Activated CD4-positive, CD25-positive, alpha-beta regulatory T cell treated with anti-CD3 and anti-CD28 coated beads, Interleukin-2, amount 50 U/mL, for 16 hours (primary cell): ENCODE results near the gene ZNF646.
A peak's percentile ranks its signal among the peaks of the same experiment; 100 is the strongest.

Experiments used
- DNase-seq: peaks from one replicate; pipeline ENCODE4 v3.0.0-alpha.2; 2020; ENCODE audit warnings: low read depth, low spot score

The ZNF646 gene

GRCh38 chr16:31073970-31074813 is at the start of gene ZNF646, which contains the start of gene ZNF668:
Gene ZNF646, plus strand, starts transcription at chr16:31074422. Its CDS starts 1,903 bp downstream, at chr16:31076325.
Gene ZNF668, minus strand, starts transcription at chr16:31074240. Its CDS starts 9,781 bp downstream, at chr16:31064459.
- DNase-seq, result peak; percentile 96

DNA sequence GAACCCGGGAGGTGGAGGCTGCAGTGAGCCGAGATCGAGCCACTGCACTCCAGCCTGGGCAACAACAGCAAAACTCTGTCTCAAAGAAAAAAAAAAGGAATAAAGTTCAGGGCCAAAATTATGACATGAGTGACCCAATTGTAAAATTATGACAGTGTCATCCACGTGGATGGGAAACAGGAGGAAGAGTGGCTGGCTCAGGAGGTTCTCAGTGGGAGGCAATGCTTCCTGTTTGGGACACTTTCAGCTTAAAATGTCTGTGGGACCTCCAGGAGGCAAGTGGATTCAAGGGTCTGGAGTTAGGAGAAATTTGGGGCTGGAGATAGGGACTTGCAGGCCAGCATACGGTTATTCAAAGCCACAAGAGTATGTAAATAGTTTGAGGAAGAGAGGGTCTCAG is 48.9 kb upstream of the ZNF646 start:
- no peak for DNase-seq

DNA sequence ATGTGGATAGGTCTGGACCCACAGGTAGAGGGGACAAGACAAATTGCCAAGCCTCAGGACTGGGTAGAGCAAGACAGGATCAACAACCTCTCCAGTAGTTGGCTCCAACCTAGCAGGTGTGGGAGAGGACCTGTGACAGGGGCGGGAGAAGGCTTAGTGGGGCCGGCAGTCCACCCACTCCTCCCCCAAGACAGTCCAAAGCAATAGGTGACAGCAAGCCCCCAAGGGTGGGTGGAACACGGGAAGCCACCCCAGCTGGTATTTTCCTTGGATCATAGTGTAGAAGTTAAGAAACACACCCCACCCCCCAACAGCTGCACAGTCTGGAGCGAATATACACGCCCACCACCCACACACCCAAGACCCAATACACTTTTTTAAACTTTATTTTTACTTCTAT is 45.0 kb upstream of the ZNF646 start:
- DNase-seq, result no peak

GRCh38 chr16:31031276-31031675 is 42.9 kb upstream of the ZNF646 start:
- no peak for DNase-seq

- DNase-seq, result peak; percentile 98
Measured at GRCh38 chr16:31032736-31033708, 41.2 kb upstream of the ZNF646 start, which contains the start of gene STX4. Gene STX4, plus strand, starts transcription at chr16:31033558. Its CDS starts 248 bp downstream, at chr16:31033806.

DNA sequence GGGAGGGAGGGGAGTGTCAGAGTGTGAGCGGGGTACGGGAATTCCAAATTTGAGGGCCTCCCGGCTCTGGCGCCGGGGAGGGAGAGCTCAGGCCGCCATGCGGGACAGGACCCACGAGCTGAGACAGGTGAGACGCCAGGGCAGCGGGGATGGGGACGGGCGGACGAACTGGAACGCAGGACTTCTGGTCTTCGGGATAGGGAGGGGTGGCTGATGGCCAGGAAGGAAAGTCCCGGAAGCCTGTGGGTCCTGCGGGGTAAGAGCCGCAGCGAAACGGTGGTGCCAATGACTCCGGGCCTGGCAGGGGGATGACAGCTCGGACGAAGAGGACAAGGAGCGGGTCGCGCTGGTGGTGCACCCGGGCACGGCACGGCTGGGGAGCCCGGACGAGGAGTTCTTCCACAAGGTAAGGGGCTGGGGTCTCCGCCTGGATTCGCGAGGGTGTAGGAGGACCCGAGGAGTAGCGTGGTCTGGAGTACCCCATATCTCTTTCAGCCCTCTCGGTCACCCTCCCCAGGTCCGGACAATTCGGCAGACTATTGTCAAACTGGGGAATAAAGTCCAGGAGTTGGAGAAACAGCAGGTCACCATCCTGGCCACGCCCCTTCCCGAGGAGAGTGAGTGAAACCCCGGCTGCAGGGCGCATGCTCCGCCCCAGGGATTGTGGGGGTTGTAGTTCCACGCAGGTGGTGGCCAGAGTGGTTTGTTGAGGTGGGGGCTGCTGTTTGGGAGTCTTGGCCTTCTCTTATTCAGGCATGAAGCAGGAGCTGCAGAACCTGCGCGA is 40.3 kb upstream of the ZNF646 start:
- DNase-seq, result peak; percentile 76

DNA sequence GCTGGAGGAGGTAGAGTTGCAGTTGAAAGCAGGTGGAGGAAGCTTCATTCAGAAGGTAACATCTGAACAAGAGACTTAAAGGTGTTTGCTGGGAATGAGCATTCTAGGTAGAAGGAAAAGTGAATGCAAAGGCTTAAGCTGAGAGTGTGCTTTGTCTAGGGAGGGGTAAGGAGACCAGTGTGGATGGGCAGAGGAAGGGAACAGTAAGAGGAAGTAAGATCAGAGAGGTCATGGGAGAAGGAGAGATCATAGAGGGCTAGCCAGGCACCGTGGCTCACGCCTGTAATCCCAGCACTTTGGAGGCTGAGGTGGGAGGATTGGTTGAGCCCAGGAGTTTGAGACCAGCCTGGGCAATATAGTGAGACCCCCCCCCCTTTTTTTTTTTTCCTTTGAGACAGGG is 37.5 kb upstream of the ZNF646 start:
- DNase-seq, result no peak

DNA sequence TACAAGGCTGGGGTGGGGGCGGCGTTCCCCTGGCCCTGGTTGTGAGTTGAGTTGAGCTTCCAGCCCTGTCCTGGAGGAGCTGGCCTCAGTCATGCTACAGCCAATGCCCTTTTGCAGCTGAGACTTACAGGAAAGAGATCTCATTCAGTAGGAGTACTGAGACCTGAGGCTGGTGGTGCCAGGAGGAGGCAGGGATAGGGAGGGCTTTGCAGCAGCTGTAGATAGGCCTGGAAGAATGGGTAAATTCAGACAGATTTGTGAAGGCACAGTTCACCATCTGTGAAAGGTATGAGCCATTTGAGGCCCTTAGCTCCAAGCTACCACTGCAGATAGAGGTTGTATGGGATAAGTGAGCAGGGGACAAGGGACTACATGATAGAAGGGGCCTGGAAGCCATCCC is 35.2 kb upstream of the ZNF646 start:
- no peak for DNase-seq

GRCh38 chr16:31042866-31043265 is 31.4 kb upstream of the ZNF646 start:
- DNase-seq, result no peak

- no peak for DNase-seq
Measured at GRCh38 chr16:31043352-31043751, 30.9 kb upstream of the ZNF646 start.

DNA sequence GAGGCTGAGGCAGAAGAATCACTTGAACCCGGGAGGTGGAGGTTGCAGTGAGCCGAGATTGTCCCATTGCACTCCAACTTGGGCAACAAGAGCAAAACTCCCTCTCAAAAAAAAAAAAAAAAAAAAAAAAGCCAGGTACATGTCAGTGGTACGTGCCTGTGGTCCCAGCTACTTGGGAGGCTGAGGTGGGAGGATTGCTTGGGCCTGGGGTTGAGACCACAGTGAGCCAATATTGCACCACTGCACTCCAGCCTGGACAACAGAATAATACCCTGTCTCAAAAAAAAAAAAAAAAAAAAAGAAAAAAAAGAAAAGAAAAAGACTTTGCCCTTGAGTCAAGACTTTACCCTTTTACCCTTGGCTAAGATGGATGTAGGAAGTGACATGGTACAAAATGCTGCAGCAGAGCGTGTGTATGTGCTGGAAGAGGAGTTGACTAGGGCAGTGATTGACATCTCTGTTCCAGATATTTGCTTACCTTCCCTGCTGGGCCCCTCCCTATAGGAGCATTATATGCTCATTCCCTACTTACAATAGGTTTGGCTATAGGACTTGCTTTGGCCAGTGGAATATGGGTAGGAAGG is 30.2 kb upstream of the ZNF646 start:
- no peak for DNase-seq

DNA sequence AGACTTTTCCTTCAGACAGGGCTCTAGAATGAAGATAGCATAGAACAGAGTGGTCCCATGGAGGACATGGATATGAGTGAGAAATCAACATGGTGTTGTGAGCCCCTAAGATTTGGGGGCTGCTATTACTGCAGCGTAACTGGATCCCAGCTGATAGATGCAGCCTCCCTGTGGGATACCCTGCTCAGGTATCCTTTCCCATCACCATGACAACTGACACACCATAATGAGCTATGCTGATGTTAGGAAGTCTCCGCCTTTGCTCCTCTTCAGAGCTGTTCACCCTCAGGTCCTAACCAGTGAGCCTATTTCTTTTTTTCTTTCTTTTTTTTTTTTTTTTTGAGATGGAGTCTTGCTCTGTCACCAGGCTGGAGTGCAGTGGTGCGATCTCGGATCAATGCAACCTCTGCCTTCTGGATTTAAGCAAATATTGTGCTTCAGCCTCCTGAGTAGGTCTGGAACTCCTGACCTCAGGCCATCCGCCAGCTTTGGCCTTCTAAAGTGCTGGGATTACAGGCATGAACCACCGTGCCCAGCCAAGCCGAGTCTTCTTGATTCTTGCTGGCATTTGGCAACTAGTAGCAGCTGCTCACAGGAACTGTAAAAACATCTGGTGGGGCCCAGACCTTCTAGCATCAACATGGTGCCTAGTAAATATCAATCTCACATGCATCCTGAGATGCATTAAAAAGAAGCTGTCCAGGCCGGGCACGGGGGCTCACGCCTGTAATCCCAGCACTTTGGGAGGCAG is 23.8 kb upstream of the ZNF646 start:
- DNase-seq, result no peak

- DNase-seq, result no peak
Measured at GRCh38 chr16:31052114-31052513, 22.1 kb upstream of the ZNF646 start.

DNA sequence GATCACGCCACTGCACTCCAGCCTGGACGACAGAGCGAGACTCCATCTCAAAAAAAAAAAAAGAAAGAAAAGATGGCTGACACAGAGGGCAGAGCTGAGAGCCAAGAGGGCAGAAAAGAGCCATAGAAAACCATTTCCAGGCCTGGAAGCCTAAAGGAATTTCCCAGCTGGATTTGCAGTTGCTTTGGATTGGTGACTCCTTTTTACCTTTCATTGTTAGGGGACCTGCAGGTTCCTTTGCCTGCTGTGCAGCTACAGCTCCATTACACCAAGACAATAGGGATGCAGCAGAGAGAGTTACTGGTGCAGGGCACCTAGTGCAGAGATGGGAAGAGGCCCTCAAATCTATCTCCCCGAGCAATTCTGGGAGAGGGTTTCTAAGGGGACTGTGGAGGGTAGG is 18.6 kb upstream of the ZNF646 start:
- DNase-seq, result no peak

DNA sequence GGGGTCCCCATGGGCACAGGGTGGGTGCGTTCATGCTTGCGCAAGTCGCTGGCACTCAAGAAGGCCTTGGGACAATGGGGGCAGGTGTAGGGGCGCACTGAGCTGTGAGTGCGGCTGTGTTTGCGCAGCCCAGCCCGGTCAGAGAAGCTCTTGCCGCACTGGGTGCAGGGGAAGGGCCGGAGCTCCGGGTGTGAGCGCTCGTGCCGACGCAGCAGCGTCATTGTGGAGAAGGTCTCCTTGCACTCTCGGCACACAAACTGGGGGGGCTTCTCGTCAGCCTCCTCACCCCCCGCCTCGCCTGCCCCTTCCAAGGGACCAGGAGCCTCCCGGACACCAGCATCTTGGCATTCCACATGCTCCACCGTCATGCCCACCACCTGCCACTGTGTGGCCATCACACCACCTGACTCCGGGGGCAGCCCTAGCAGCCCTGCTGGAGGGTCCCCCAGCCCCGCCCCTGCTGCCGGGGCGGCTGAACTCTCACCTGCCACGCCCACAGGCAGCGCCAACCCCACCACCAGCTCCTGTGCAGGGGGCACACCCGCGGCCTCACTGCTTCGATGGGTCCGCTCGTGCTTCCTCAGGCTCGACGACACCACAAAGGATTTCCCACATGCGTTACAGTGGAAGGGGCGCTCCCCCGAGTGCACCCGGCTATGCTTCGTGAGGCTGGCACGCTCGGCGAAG is 13.0 kb upstream of the ZNF646 start:
- no peak for DNase-seq

- DNase-seq, result no peak
Measured at GRCh38 chr16:31061813-31062440, 12.3 kb upstream of the ZNF646 start.

- DNase-seq, result no peak
Measured at GRCh38 chr16:31063495-31063842, 10.8 kb upstream of the ZNF646 start.

GRCh38 chr16:31063843-31064611 is 10.2 kb upstream of the ZNF646 start:
- DNase-seq, result no peak
